Measurements from ENCODE around the gene UEVLD. TPM values are rescaled to one million over a fixed set of nuclear protein-coding genes. Genes with fewer than 3 reads are reported as not detected.

UEVLD gene
- polyA plus RNA-seq (2013, experiment 1 of 2), result 13.5 TPM
- polyA plus RNA-seq (2013, experiment 2 of 2), result 15.2 TPM

GRCh38 chr11:18588297-18589252 is at the start of gene UEVLD:
TSS of gene UEVLD (minus strand) at chr11:18588734. CDS start at chr11:18588654, 80 bp downstream.
- WGBS, 2 experiments (ENCODE audit: insufficient coverage in 2 of 2), result 0 to 1% methylated on average over 48 to 49 of the region's 50 CpGs

DNA sequence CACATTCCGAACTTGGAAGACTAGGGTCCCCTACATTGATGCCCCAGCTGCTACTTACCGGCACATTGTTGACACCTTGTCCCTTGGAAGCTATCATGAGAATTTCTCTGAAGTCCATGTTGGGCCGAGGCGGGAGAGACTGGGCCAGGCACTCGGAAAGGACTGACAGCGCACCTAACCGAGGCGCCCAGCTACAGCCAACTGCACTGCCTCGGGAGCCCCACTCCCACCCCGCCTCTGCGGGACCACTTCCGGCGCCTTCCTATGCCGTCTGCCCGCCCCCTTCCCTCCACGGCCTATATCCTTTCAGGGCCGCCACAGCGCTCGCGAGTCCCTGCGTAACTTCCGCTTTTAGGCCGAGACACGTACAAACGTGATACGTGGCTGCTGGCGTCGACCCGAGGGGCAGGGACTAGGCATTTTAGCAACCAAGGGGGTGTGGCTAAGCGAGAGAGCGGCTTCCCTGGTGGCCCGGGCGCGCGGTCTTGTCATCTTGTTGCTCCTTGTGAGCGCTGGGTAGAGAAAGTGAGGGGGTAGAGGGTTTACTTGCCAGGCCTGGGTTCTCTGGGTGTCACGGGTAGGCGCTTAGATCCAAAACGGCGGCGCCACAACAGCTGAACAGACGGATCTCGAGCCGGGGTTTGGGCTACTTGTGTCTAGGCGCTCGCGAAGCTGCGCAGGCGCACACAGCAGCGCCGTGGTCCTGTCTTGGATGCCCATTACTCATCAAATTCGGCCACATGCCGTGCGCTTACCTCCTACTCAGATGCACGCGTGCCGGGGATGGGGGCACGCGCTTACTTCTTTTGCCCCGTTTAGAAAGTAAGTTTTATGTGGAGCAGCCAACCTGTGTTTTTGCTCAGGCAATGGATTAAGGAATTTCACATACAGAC is 45.9 kb upstream of the UEVLD start, which contains the start of gene SPTY2D1:
TSS of gene SPTY2D1 (minus strand) at position 203 of the 893 bp plus-strand sequence. CDS start at position 118, 85 bp downstream.
- Histone ChIP-seq H3K9me3 (ENCODE audit: control insufficient read depth, low read length) (no peaks in the 10 kb centered on the region), H3K27ac (ENCODE audit: low read depth, low read length, severe bottlenecking) (peak within 1 kb of the TSS; percentile 98), H3K4me3 (ENCODE audit: extremely low read depth, insufficient read depth, low read length, poor library complexity, severe bottlenecking) (peak within 1 kb of the TSS; percentile 97), H3K36me3 (ENCODE audit: control insufficient read depth, insufficient read depth, low read length) (peaks cover 4% of the 10 kb centered on the region), H3K4me1 (ENCODE audit: control insufficient read depth, insufficient read depth, low read length, poor library complexity, severe bottlenecking) (peaks cover 3% of the 10 kb centered on the region)
- 0% methylated on average over 47 of the region's 60 CpGs for WGBS, 2 experiments (ENCODE audit: insufficient coverage in 2 of 2)

More at GRCh38 chr11:18588297-18589252, at the start of gene UEVLD:
- Histone ChIP-seq H3K27ac (ENCODE audit: low read depth, low read length, severe bottlenecking) (peak within 1 kb of the TSS; percentile 70), H3K4me3 (ENCODE audit: extremely low read depth, insufficient read depth, low read length, poor library complexity, severe bottlenecking) (peak within 1 kb of the TSS; percentile 88), H3K9me3 (ENCODE audit: control insufficient read depth, low read length) (no peaks in the 10 kb centered on the region), H3K4me1 (ENCODE audit: control insufficient read depth, insufficient read depth, low read length, poor library complexity, severe bottlenecking) (peaks cover 12% of the 10 kb centered on the region), H3K36me3 (ENCODE audit: control insufficient read depth, insufficient read depth, low read length) (peaks cover 8% of the 10 kb centered on the region)

DNA sequence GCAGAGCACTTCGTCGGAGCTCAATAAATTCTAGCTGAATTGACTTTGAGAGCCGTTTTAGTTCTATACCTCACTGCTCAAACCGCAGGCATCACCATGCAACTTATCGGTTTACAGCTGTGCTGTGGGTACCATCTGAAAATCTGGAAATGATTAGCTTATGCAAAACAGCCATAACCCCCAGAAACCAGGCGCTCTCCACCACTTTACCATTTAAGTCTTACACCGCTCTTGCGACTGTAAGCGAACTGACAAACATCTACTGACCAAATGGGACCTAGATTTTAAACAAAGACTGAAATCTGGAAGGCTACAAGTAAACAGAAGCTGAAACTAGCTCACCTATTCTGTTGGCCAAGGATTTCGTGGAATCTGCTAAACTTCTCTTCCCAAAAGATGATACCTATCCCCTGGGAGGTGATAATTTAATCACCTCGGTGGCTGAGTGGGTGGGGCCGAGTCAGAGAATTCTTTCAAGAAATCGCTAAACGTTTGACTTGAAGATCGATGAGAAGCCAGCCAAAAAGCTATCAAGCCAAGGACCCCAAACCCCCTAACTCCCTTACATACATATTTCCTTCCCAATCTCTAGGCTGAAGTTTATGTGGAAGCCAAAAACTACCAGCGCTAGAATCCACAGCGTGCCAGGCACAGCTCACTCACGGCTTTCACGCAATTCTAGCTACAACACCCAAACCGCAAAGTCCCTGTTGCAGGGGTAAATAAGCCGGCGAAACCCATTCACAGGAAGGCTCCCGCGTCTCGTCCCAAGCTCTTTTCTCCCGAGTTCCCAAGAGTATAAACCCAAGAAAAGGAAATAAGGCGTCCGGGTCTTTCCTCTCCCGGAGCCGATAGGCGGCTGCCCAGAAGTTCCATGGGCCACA is 45.0 kb upstream of the UEVLD start:
- Histone ChIP-seq H3K36me3 (ENCODE audit: control insufficient read depth, insufficient read depth, low read length) (peaks cover 8% of the 10 kb centered on the region), H3K4me3 (ENCODE audit: extremely low read depth, insufficient read depth, low read length, poor library complexity, severe bottlenecking) (peak overlapping the region; percentile 97), H3K4me1 (ENCODE audit: control insufficient read depth, insufficient read depth, low read length, poor library complexity, severe bottlenecking) (peaks cover 3% of the 10 kb centered on the region), H3K27ac (ENCODE audit: low read depth, low read length, severe bottlenecking) (peak overlapping the region; percentile 98), H3K9me3 (ENCODE audit: control insufficient read depth, low read length) (no peaks in the 10 kb centered on the region)
- WGBS, 2 experiments (ENCODE audit: insufficient coverage in 2 of 2), result 19 to 27% methylated on average over 20 to 23 of the region's 31 CpGs

DNA sequence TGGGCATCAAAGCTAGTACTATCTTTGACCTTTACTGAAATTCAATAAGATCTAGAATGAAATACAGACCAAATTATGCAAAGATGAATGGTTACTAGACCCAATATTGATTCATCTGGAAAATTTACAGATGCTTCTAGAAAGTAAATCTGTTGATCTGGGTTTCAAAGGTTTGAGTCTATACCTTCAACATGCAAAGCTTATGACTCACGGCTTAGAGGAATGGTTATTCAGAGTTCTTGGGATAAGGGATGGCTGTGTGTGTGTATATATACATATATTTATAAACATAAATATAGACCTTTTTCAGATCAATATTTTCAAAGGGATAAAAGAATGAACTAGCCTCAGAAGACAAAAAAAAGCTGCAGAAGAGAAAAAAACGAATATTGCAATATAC is 44.3 kb upstream of the UEVLD start:
- Histone ChIP-seq H3K9me3 (ENCODE audit: control insufficient read depth, low read length) (no peaks in the 10 kb centered on the region), H3K36me3 (ENCODE audit: control insufficient read depth, insufficient read depth, low read length) (peaks cover 8% of the 10 kb centered on the region), H3K27ac (ENCODE audit: low read depth, low read length, severe bottlenecking) (no peak overlapping the region), H3K4me3 (ENCODE audit: extremely low read depth, insufficient read depth, low read length, poor library complexity, severe bottlenecking) (peak overlapping the region; percentile 97), H3K4me1 (ENCODE audit: control insufficient read depth, insufficient read depth, low read length, poor library complexity, severe bottlenecking) (peaks cover 3% of the 10 kb centered on the region)
- 0 to 25% methylated on average over 1 of the region's 2 CpGs for WGBS, 2 experiments (ENCODE audit: insufficient coverage in 2 of 2)

- no peak overlapping the region for H3K4me3 ChIP-seq (ENCODE audit: extremely low read depth, insufficient read depth, low read length, poor library complexity, severe bottlenecking)
- H3K36me3 ChIP-seq (ENCODE audit: control insufficient read depth, insufficient read depth, low read length), result peaks cover 11% of the 10 kb centered on the region
- H3K4me1 ChIP-seq (ENCODE audit: control insufficient read depth, insufficient read depth, low read length, poor library complexity, severe bottlenecking), result no peaks in the 10 kb centered on the region
- no peaks in the 10 kb centered on the region for H3K9me3 ChIP-seq (ENCODE audit: control insufficient read depth, low read length)
- no peak overlapping the region for H3K27ac ChIP-seq (ENCODE audit: low read depth, low read length, severe bottlenecking)
- WGBS, 2 experiments (ENCODE audit: insufficient coverage in 2 of 2), result 100% methylated on average over 1 of the region's 1 CpG; no CpG with 5 or more reads in 1 of the 2 experiments
These were observed 35.6 kb upstream of the UEVLD start for GRCh38 chr11:18624161-18624560.

DNA sequence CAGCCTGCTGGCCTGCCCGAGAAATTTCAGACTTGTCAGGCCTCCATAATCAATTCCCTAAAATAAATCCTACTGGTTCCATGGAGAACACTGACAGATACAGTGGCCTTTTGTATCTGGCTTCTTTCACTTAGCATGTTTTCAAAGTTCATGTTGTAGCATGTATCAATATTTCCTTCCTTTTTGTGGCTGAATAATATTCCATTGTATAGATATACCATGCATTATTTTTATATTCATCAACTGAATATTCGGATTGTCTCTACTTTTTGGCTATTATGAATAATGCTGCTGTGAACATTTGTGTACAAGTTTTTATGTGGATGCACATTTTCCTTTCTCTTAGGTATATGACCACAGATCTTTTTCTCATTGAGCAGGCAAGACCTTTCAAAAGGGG is 35.2 kb upstream of the UEVLD start:
- WGBS, 2 experiments (ENCODE audit: insufficient coverage in 2 of 2), result 100% methylated on average over 1 of the region's 2 CpGs
- no peaks in the 10 kb centered on the region for H3K9me3 ChIP-seq (ENCODE audit: control insufficient read depth, low read length)
- H3K36me3 ChIP-seq (ENCODE audit: control insufficient read depth, insufficient read depth, low read length), result peaks cover 6% of the 10 kb centered on the region
- no peaks in the 10 kb centered on the region for H3K4me1 ChIP-seq (ENCODE audit: control insufficient read depth, insufficient read depth, low read length, poor library complexity, severe bottlenecking)
- H3K4me3 ChIP-seq (ENCODE audit: extremely low read depth, insufficient read depth, low read length, poor library complexity, severe bottlenecking), result no peak overlapping the region
- H3K27ac ChIP-seq (ENCODE audit: low read depth, low read length, severe bottlenecking), result no peak overlapping the region

GRCh38 chr11:18618342-18619025 is 29.9 kb upstream of the UEVLD start:
- Histone ChIP-seq H3K36me3 (ENCODE audit: control insufficient read depth, insufficient read depth, low read length) (peaks cover 28% of the 10 kb centered on the region), H3K9me3 (ENCODE audit: control insufficient read depth, low read length) (no peaks in the 10 kb centered on the region), H3K4me1 (ENCODE audit: control insufficient read depth, insufficient read depth, low read length, poor library complexity, severe bottlenecking) (no peaks in the 10 kb centered on the region), H3K4me3 (ENCODE audit: extremely low read depth, insufficient read depth, low read length, poor library complexity, severe bottlenecking) (no peak overlapping the region), H3K27ac (ENCODE audit: low read depth, low read length, severe bottlenecking) (no peak overlapping the region)
- 88 to 100% methylated on average over 2 of the region's 5 CpGs for WGBS, 2 experiments (ENCODE audit: insufficient coverage in 2 of 2)

GRCh38 chr11:18617688-18618341 is 29.3 kb upstream of the UEVLD start:
- Histone ChIP-seq H3K4me1 (ENCODE audit: control insufficient read depth, insufficient read depth, low read length, poor library complexity, severe bottlenecking) (no peaks in the 10 kb centered on the region), H3K27ac (ENCODE audit: low read depth, low read length, severe bottlenecking) (no peak overlapping the region), H3K9me3 (ENCODE audit: control insufficient read depth, low read length) (no peaks in the 10 kb centered on the region), H3K4me3 (ENCODE audit: extremely low read depth, insufficient read depth, low read length, poor library complexity, severe bottlenecking) (no peak overlapping the region), H3K36me3 (ENCODE audit: control insufficient read depth, insufficient read depth, low read length) (peaks cover 29% of the 10 kb centered on the region)
- 80 to 93% methylated on average over 2 to 3 of the region's 10 CpGs for WGBS, 2 experiments (ENCODE audit: insufficient coverage in 2 of 2)
